Upper lobe of left lung (tissue), 4 donors: ENCODE data around the gene ADGRL1.

ENCODE experiments used
- EP300 ChIP-seq, 4 donors: sonication (generic); formaldehyde crosslinking; IDR thresholded peaks; one replicate each; pipeline ENCODE4 v1.5.1; 2017; ENCODE audit warnings: antibody characterized with exemption in 4 of 4, control low read depth in 2 of 4
- POLR2A ChIP-seq, 4 donors: fragments of 450-650 bp; IDR thresholded peaks; one replicate each; pipeline ENCODE4 v1.5.1; 2016 to 2017; ENCODE audit warnings: antibody characterized with exemption in 4 of 4, mild to moderate bottlenecking in 2 of 4
- TF ChIP-seq, protein P1 (sequence below), 6 experiments: fragments of 450-650 bp in 4 of 6; fragments of 200-600 bp in 2 of 6; sonication (generic) in 2 of 6; IDR thresholded peaks; one replicate each; pipeline ENCODE4 v1.5.1; 2016 to 2019; ENCODE audit warnings: antibody characterized with exemption in 6 of 6

- TF ChIP-seq POLR2A (IDR thresholded peaks at IDR 0.05) (no peak), EP300 (IDR thresholded peaks at IDR 0.05) (no peak)
- TF ChIP-seq, protein P1, sequence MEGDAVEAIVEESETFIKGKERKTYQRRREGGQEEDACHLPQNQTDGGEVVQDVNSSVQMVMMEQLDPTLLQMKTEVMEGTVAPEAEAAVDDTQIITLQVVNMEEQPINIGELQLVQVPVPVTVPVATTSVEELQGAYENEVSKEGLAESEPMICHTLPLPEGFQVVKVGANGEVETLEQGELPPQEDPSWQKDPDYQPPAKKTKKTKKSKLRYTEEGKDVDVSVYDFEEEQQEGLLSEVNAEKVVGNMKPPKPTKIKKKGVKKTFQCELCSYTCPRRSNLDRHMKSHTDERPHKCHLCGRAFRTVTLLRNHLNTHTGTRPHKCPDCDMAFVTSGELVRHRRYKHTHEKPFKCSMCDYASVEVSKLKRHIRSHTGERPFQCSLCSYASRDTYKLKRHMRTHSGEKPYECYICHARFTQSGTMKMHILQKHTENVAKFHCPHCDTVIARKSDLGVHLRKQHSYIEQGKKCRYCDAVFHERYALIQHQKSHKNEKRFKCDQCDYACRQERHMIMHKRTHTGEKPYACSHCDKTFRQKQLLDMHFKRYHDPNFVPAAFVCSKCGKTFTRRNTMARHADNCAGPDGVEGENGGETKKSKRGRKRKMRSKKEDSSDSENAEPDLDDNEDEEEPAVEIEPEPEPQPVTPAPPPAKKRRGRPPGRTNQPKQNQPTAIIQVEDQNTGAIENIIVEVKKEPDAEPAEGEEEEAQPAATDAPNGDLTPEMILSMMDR (IDR thresholded peaks at IDR 0.05): no peak
Measured at GRCh38 chr19:14120497-14120780, 85.5 kb downstream of the ADGRL1 start.
